Suppressor macrophage treated with lipopolysaccharide for 4 hours (primary cell): Measurements from ENCODE around the gene FOXP1.
A peak's percentile ranks its signal among the peaks of the same experiment; 100 is the strongest.
"Not testable (repeated sequence)": the region's sequence is repeated elsewhere in the genome, so short reads cannot be mapped to it uniquely, and the experiment has no call there.

Experiments used
- DNase-seq: peaks from one replicate; pipeline ENCODE4 v3.0.0-alpha.2; 2020

FOXP1 gene

DNA sequence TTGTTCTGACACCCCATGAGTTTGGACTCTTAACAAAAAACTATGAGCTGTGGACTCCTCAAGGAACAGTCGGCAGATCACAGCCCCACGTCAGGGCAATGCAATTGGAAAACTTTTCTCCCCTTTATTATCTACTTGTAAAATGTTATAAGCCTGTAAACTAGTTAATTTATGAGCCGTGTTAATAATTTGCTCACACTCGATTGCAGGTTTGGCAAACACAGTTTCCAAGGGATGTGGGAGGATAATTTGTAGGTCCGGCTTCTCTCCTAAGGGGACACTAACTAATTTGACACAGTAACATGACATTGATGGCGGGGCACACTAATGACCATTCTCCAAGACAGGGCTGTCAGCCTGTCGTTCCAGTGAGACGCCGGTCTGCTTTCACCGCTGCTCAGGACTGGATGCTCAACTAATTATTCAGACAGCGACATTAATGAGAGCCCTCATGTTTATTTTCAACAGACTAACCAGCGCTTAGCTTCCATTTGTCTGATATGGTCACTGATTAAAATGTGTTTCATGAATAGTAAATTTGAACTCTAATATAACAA is 222.1 kb downstream of the FOXP1 start:
- DNase-seq, result no peak

DNA sequence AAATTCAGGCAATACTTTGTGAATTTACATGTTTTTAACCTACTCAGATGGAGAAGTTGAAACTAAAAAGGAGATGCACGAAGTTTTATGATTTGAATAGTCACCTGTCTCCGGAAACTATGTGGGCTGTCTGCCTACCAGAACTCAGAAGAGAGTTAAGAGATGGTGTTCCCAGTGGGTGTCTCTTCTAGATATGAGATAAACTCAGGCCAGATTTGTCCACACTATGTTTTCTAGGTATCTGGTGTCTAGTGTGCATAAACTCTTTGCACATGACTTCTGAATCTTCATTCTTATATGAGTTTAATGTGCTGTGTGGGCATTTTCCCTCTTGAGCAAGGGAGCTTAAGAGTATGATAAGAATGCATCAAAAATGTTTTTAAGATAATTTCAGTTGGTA is 222.8 kb downstream of the FOXP1 start:
- no peak for DNase-seq

DNA sequence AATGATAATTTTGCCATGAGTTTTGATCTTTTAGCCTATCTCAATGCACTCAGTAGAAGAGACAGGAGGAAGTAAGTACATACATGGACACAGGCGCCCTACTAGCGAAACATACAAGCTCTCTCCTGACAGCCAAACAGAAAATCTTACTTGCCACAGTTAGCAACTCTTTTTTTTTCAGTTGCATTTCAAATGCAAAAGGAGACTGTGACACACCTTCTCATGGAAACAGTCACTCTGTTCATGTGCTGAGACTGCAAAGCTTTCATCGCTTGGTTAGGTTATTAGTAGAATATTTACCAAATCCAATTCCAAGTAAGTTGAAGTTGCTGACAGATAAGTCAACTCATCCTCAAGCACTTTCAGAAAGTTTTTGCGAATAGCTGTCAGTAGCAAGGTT is 223.3 kb downstream of the FOXP1 start:
- no peak for DNase-seq

DNA sequence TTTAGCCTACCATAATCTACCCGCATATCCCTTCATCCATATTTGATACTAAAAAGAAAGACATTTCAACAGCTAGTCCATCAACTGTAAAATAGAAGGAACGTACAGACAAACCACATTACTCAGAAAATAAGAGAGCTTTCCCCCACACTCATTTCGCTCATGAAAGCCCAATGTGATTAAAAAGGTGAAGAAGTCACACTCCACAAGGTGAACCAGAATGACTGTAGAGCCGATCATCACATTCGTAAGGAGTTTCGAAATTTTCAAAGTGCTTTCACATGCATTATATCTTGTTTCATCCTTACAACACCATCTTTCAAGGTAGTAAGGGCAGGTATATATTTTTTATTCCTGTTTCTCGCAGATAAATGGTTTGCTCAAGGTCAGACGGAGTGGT is 225.3 kb downstream of the FOXP1 start:
- no peak for DNase-seq

DNA sequence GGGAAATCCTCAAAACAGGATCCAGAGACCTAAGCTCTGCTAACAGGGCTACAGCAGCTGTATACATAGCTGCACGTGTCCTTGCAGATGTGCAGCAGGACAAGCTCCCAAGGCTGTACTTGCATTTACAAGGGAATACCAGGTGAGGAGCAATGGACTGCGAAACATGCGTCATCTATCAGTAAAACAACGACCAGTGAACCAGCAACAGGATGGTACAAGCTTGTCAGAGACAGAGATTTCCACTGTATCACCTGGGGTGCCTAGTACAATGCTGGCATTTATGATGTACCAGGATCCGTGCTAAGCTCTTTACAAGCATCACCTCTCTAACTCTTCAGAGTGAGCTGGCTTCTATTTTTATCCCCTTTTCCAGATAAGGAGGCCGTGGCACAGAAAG is 227.3 kb downstream of the FOXP1 start:
- no peak for DNase-seq

DNA sequence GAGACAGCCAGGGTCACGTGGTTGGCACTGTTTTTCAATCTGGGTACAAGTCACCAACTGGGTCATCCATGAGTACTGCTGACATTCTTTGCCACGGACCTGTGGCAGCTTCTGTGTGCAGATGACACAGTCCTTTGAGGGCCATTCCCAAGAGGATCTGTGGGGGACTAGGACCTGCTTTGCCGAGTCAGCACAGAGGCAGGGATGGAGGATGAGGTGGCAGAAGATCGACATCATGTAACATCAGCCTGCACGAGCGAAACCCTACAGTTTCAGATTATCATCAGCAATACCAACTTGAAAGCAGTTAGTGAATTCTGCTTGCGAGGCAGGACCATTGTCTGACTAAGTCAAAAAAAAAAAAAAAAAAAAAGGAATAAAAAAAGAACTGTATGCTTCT is 227.7 kb downstream of the FOXP1 start:
- no peak for DNase-seq

DNA sequence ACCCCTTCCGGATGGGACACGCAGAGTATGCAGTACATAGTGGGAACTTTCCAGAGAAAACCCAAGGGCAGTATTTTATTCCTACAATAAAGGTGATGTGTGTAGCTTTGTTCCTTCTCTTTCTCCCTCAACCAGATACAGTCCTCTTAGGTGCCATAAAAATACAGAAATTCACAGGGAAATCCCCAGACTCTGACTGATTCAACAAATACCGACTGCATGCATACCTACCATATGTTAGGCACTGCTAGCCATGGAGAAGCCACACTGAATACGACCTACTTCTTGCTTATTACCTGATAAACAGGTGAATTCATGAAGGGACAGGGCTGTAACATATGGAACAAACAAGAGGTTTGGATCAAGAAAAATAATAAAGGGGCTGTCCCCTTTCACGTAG is 228.5 kb downstream of the FOXP1 start:
- DNase-seq, result no peak

DNA sequence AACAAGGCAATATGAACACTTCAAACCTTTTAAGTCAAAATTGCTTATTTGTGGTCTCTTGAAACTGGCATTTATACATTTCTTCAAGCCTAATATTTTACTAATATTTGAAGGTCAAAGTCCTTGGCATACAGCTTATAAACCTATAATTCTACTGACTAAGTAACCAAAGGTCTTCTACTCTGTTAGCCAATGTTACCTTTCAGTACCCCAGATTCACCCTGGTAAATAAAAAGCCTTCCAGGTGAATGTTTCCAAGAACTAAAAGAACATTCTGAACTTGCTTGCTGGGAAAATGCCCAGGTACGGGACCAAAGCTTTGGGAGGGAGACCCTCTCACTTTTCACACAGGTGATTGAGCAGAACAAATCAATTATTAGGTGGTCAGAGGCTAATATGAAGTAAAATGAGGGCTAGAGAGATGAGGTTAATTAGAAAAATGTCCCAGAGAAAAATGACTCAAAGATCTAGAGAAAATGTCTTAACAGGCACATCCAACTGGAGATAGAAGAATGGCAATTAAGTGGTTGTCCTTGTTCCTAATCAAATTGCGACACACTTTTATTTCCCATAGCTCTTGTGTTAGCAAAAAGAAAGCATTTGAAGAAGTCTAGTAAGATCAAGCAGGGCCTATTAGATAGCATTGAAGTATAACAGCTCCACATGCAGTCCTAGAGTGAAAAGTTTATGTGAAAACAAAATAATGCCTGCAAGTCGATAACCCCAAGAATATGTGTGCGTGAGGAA is 232.0 kb downstream of the FOXP1 start:
- no peak for DNase-seq

DNA sequence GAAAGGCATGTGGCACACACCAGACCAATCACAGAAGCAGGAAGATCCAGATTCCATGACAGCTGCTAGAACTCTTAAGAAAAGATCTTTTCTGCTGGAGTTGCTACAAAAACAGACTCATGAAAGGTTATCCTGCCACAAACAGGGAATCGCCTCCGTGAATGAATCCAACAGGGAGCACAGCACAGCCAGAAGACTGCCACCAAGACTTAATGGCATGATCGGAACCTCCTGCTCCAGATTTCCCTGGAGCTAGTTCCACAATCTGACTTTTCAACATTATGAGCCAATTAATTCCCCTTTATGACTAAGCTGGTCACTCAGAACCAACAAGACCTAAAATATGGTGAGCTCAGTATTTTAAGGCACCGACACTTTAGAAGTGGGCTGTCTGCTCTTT is 232.5 kb downstream of the FOXP1 start:
- peak; percentile 19 for DNase-seq

DNA sequence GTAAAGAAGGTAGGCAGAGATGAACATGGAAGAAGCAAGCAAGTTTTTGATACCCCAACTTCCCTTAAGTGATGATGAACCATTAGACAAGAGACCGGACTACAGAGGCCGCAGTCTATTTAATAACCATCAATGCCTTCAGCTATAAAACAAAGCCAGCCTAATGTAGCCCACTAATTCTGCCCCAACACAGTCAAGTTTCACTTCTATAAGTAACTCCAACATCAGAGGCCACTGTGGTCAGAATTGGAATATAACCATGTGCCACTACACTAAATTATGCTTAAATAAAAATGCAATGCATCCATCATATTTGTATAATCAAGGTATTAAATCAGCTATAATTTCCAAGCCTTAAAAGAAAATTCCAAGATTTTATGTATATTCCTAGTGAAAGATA is 234.7 kb downstream of the FOXP1 start:
- no peak for DNase-seq

DNA sequence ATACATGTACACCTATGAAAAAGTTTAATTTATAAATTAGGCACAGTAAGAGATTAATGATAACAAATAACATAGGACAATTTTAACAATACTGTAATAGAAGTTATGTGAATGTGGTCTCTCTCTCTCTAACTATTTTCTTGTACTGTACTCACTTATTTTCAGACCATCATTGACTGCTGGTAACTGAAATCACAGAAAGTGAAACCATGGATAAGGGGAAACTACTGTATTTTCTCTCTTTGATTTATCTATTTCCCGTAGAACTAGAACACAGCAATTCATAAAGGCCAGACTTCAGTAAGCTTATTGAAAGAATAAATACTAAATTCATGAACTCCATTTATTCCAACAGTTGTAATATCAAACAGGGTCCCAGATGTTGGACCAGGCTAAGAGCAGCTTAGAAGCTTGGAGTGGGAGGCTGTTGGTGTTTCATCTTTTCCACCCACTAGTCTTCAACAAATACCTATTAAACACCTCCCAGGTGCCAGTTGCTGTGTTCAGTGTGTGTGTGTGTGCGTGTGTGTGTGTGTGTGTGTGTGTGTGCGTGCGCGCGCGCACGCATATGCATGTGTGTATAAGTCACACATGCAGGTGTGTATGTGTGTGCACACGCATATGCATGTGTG is 235.4 kb downstream of the FOXP1 start:
- DNase-seq, result peak; percentile 15

DNA sequence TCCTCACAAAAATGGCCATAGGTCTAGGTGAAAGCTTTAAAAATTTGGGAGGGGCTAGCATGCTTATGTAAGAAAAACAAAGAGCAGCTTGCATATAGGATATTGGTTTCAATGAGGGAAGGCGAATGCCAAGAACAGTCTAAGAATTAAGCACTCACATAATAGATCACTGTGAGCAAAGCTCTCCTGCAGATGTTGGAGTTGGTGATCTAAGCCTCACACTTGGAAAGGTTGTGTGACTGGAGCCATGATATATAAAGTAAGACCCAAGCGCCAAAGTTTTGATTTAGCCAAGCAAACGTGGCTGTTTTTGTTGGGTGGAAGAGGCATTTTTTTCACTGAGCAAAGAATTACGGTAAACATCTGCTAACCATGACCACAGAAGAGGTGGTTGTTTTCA is 237.5 kb downstream of the FOXP1 start:
- no peak for DNase-seq

DNA sequence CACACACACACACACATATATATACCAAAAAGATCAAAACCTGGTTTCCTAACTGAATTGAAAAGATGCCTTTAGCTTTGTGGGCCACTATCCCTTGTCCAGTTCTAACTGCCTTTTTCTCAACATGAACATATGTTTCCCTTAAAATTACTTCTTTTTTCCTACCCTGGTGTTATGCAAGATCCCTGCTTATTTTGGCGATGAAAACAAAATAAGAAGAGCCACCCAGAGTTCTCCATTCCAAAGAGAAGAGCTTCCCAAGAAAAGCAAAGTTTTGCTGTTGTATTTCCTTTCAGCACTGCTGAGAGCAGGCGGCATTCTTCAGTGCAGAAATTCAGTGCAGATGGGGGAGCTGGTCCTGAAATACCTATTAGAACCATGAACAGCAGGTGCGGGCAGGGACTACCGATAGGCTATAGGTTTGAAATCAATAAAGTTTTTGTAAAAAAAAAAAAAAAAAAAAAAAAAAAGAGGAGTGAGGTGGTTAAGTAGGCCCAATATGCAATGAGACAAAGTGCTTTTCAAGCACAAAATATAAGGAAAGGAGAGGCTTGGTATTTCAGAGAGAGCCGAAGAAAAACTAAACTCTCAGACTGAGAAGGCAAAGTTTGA is 238.0 kb downstream of the FOXP1 start:
- no peak for DNase-seq

DNA sequence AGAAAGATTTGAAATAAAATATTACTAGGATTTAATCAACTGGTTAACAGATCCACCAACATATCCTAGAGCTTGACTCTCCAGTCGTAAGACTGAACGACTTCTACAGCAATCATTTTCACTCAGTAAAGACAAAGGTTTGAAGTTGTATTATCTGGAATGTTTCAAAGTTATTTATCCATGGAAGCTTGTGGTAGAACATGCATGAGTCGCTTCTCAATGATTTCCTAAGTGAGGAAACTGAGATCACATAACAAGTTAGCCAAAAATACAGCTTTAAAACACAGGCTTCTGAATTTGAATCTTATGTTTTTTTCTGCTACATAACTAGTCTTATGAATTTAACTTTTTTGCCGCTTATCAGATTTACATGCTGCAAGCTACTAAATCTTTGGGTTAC is 241.8 kb downstream of the FOXP1 start:
- DNase-seq, result no peak

DNA sequence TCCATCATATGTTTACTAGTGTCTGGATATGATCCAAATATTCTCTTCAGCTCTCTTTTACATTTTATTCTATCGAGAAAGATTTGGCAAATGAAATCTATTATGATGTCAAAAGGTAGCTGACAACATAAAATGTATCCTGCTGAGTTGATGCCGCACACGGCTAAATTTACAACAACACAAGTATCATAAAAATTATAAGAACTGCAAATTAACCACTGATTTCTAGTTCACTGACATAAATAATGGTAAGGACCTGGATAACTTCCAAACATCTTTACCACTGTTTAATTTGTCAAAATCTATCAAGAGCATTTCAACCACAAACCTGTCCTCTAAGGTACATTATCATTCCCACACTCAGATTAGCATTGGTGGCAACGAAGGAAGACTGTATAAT is 244.5 kb downstream of the FOXP1 start:
- DNase-seq, result no peak

DNA sequence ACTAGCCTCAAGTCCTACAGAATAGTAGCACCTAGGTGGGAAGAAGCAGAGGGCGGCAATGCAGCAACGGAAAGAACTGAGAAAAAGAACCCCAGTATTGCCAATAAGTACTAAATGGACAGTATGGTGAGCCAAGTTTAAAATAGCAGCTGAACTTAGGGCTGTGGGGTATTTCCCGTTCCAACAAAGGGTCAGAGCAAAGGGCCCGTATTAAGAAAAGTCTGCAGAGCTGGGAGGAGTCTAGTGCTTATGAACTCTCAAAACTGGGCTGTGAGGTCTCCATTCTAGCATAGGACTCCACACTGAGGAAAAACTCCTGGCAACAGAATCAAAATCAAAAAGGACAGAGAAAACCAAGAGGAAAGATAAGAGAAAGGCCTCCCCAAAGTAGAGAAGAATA is 250.7 kb downstream of the FOXP1 start:
- no peak for DNase-seq

DNA sequence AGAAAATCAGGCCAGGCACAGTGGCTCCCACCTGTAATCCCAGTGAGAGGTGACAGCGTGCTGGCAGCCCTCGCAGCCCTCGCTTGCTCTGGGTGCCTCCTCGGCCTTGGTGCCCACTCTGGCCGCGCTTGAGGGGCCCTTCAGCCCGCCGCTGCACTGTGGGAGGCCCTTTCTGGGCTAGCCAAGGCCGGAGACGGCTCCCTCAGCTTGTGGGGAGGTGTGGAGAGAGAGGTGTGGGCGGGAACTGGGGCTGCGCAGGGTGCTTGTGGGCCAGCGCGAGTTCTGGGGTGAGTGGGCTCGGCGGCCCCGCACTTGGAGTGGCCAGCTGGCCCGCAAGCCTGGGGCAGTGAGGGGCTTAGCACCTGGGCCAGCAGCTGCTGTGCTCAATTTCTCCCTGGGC is 252.6 kb downstream of the FOXP1 start:
- no peak for DNase-seq

DNA sequence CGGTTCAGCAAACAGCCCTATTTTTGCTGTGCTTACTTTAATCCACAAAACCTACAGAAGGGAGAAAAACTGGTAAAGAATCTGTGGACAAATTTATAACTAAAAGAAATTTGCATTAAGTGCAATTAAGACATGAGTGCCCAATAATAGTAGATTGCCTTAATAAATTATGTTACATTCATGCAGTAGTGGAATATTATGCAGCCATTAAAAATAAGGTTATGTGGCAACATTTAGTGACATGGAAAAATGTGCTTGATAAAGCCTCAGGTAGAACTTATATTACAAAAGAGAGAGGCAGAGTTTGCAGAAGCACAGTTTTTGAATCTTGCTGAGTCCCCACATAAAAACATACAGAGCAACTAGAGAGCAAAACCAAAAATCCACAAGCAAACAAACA is 253.0 kb downstream of the FOXP1 start:
- no peak for DNase-seq

DNA sequence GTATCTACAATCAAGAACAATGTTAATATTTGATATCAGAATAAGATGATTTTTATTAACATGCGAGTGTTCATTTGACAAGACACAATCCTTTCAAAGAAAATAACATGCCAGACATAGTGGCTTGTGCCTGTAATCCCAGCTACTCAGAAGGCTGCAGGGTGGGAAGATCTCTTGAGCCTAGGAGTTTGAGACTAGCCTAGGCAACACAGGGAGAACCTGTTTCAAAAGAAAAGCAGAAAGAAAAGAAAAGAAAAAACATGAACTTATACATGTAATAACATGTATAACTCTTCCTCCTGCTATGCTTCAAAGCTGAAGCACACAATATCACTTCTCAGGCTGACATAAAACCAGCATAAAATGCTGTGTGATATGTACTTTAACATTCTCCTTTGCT is 253.7 kb downstream of the FOXP1 start:
- no peak for DNase-seq

DNA sequence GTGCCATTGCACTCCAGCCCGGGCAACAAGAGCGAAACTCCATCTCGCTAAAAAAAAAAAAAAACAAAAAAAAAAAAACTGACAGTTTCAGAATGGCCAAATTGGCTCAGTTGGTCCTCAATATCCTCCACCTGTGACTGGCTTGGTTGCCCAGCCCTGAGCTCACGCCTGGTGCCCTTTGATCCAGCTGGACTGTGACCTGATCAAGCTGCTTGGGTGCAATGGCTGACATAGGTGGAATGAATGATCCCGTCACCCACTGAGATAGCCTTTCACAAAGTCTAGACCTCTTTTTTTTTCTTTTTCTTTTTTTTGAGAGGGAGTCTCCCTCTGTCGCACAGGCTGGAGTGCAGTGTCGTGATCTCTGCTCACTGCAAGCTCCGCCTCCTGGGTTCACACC is 254.6 kb downstream of the FOXP1 start:
- no peak for DNase-seq

DNA sequence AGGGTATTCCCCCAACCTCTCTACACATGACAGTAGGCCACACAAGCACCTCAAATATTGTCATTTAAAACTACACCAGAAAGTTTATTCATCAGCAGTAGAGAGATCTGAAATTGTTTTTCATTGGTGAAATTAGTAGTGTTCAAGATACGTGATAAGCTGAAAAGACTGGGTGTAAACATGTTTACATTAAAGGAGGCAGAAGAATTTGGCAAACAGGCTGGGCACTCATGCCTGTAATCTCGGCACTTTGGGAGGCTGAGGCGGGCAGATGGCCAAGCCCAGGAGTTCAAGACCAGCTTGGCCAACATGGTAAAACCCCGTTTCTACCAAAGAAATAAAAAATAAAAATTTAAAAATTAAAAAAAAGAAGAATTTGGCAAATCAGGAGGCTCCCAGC is 255.6 kb downstream of the FOXP1 start:
- no peak for DNase-seq

DNA sequence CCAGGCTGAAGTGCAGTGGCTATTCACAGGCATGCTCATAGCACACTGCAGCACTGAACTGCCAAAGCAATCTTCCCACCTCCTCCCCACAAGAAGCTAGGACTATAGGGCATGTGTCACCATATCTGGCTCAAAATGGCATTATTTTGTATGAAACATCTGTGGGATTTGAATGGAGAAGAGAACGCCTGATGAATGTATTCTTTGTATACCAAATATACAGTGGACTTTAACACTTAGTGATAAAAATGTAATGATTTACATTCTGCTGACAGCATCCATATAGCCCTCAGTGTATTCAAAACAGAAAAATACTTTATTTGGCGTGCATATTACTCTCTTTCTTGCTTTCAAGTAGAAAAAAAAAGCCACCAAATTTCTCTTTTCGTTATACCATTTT is 257.8 kb downstream of the FOXP1 start:
- DNase-seq, result no peak

DNA sequence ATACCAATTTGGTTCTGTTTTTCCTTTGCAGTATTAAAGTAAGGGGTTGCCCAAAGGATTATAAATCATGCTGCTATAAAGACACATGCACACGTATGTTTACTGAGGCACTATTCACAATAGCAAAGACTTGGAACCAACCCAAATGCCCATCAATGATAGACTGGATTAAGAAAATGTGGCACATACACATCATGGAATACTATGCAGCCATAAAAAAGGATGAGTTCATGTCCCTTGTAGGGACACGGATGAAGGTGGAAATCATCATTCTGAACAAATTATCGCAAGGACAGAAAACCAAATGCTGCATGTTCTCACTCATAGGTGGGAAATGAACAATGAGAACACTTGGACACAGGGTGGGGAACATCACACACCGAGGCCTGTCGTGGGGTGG is 259.3 kb downstream of the FOXP1 start:
- DNase-seq, result not testable (repeated sequence)

DNA sequence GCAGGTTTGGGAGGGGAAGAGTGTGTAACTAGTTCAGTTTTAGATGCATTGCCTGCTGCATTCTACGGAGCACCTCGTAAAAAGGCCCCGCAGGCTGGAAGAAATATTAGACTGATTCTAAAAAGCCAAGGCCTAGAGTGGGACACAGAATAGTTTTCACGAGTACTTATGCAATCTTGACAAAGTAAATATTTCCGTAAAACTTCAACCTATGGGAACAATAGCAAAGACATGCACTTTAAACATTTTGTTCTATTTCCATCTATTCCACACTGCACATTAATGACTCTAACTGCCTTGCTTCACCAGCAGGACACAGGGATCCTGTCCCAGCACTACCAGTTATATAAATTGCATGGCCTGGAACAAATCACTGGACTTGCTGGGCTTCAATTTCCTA is 260.0 kb downstream of the FOXP1 start:
- no peak for DNase-seq
